ENCODE results near the gene GBX1.

GBX1 gene

GRCh38 chr7:151101621-151102396 is 65.7 kb downstream of the GBX1 start:
- Mint-ChIP-seq H3K9me3 (no peaks in the 10 kb centered on the region), H3K27me3 (ENCODE audit: low read depth) (no peaks in the 10 kb centered on the region), H3K36me3 (ENCODE audit: low read depth) (peaks cover 1% of the 10 kb centered on the region), H3K4me3 (no peak overlapping the region), H3K4me1 (ENCODE audit: low read depth) (no peaks in the 10 kb centered on the region), H3K27ac (no peak overlapping the region)

- no peak overlapping the region for H3K4me3 Mint-ChIP-seq
- H3K27me3 Mint-ChIP-seq (ENCODE audit: low read depth): no peaks in the 10 kb centered on the region
- H3K9me3 Mint-ChIP-seq: no peaks in the 10 kb centered on the region
- no peak overlapping the region for H3K27ac Mint-ChIP-seq
- peaks cover 1% of the 10 kb centered on the region for H3K36me3 Mint-ChIP-seq (ENCODE audit: low read depth)
- H3K4me1 Mint-ChIP-seq (ENCODE audit: low read depth): no peaks in the 10 kb centered on the region
Measured at GRCh38 chr7:151100921-151101320, 66.6 kb downstream of the GBX1 start.

- no peak overlapping the region for H3K27ac Mint-ChIP-seq
Measured at GRCh38 chr7:151099486-151100211, 67.8 kb downstream of the GBX1 start.

More at GRCh38 chr7:151099486-151100211, 67.8 kb downstream of the GBX1 start:
- H3K4me1 Mint-ChIP-seq (ENCODE audit: low read depth): peaks cover 2% of the 10 kb centered on the region
- no peaks in the 10 kb centered on the region for H3K9me3 Mint-ChIP-seq
- no peaks in the 10 kb centered on the region for H3K27me3 Mint-ChIP-seq (ENCODE audit: low read depth)
- H3K4me3 Mint-ChIP-seq: no peak overlapping the region
- no peaks in the 10 kb centered on the region for H3K36me3 Mint-ChIP-seq (ENCODE audit: low read depth)
